Measurements from ENCODE around the gene LALBA.
"Not testable (repeated sequence)": the region's sequence is repeated elsewhere in the genome, so short reads cannot be mapped to it uniquely, and the experiment has no call there.

The LALBA gene

GRCh38 chr12:48569946-48570345, at the start of gene LALBA:
Gene LALBA (minus strand): TSS chr12:48570046. CDS start chr12:48570020, 26 bp downstream.
- no peak for DNase-seq

- DNase-seq: peak; percentile 4 to 51 (median 24)
Measured at GRCh38 chr12:48618541-48618940, 48.7 kb upstream of the LALBA start.

GRCh38 chr12:48615681-48616080, 45.8 kb upstream of the LALBA start:
- no peak for DNase-seq

- DNase-seq: no peak
Measured at GRCh38 chr12:48613321-48613720, 43.5 kb upstream of the LALBA start.

- DNase-seq: no peak
Measured at GRCh38 chr12:48602192-48602989, 32.5 kb upstream of the LALBA start.

GRCh38 chr12:48601013-48601756, 31.3 kb upstream of the LALBA start:
- DNase-seq: no peak

- no peak for DNase-seq
Measured at GRCh38 chr12:48600552-48600951, 30.7 kb upstream of the LALBA start.

- no peak for DNase-seq
Measured at GRCh38 chr12:48592591-48593086, 22.8 kb upstream of the LALBA start.

- no peak for DNase-seq
Measured at GRCh38 chr12:48586361-48586760, 16.5 kb upstream of the LALBA start.

GRCh38 chr12:48583728-48584127, 13.9 kb upstream of the LALBA start:
- no peak for DNase-seq

- no peak for DNase-seq
Measured at GRCh38 chr12:48580831-48581230, 11.0 kb upstream of the LALBA start.

GRCh38 chr12:48572326-48572725, 2.5 kb upstream of the LALBA start:
- no peak for DNase-seq

GRCh38 chr12:48567731-48568130, 2.1 kb downstream of the LALBA start:
- no peak for DNase-seq

- no peak for DNase-seq
Measured at GRCh38 chr12:48557919-48558318, 11.9 kb downstream of the LALBA start.

GRCh38 chr12:48556631-48557030, 13.2 kb downstream of the LALBA start:
- DNase-seq: no peak

GRCh38 chr12:48553666-48554343, 16.0 kb downstream of the LALBA start:
- DNase-seq: peak in 1 of 4 experiments; percentile 12

- not testable (repeated sequence) for DNase-seq
Measured at GRCh38 chr12:48551636-48552035, 18.2 kb downstream of the LALBA start.

GRCh38 chr12:48547012-48547411, 22.8 kb downstream of the LALBA start:
- not testable (repeated sequence) for DNase-seq

GRCh38 chr12:48545833-48546469, 23.9 kb downstream of the LALBA start:
- DNase-seq: no peak

GRCh38 chr12:48542300-48542928, 27.4 kb downstream of the LALBA start:
- peak in 2 of 4 experiments; percentile 16 to 22 for DNase-seq

GRCh38 chr12:48536602-48537001, 33.2 kb downstream of the LALBA start:
- DNase-seq: no peak

GRCh38 chr12:48532601-48533000, 37.2 kb downstream of the LALBA start:
- no peak for DNase-seq

All from activated naive CD4-positive, alpha-beta T cell (primary cell).